Amniotic stem cell (primary cell): Measurements from ENCODE around the gene SLC16A13.
"Not testable (repeated sequence)": the region's sequence is repeated elsewhere in the genome, so short reads cannot be mapped to it uniquely, and the experiment has no call there.

ENCODE experiments used
- DNase-seq: peaks from one replicate; lab custom pipeline; 2025; lab: John Stamatoyannopoulos, UW

The SLC16A13 gene

GRCh38 chr17:7035591-7036368 is at the start of gene SLC16A13:
Gene SLC16A13, plus strand, starts transcription at chr17:7036015. Its CDS starts 368 bp downstream, at chr17:7036383.
- peak; percentile 67 for DNase-seq

DNA sequence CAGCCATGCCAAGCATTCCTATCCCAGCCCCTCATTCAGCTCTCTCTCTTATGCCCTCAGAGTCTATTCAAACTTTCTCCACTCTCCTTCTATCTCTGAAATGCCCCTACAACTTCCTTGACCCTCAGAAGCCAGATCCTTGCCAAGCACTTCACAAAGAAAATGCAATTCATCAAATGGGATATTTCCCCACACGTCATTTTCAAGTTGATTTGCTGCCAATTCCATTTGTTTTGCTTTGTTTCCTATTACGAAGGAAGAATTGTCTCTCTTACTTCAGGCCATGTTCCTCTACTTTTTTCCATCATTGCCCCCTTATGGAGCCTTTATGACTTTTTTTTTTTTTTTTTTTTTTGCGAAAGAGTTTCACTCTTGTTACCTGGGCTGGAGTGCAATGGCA is 49.1 kb upstream of the SLC16A13 start:
- no peak for DNase-seq

DNA sequence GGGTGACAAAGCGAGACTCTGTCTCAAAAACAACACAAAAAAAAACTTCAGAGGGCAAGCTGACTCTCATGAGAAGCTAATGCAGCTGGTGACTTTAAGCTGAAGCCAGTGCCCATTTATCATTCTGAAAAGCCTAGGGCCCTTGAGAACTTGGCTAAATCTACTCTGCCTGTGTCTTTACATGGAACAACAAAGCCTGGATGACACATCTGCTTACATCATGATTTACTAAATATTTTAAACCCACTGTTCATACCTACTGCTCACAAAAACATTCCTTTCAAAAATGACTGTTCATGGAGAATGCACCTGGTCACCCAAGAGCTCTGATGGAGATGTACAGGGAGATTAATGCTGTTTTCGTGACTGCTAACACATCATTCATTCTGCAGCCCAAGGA is 46.0 kb upstream of the SLC16A13 start:
- DNase-seq, result no peak

GRCh38 chr17:6993613-6994056 is 42.2 kb upstream of the SLC16A13 start:
- DNase-seq, result not testable (repeated sequence)

- no peak for DNase-seq
Measured at GRCh38 chr17:6994118-6994598, 41.7 kb upstream of the SLC16A13 start.

- peak; percentile 8 for DNase-seq
Measured at GRCh38 chr17:6994666-6995256, 41.1 kb upstream of the SLC16A13 start.

DNA sequence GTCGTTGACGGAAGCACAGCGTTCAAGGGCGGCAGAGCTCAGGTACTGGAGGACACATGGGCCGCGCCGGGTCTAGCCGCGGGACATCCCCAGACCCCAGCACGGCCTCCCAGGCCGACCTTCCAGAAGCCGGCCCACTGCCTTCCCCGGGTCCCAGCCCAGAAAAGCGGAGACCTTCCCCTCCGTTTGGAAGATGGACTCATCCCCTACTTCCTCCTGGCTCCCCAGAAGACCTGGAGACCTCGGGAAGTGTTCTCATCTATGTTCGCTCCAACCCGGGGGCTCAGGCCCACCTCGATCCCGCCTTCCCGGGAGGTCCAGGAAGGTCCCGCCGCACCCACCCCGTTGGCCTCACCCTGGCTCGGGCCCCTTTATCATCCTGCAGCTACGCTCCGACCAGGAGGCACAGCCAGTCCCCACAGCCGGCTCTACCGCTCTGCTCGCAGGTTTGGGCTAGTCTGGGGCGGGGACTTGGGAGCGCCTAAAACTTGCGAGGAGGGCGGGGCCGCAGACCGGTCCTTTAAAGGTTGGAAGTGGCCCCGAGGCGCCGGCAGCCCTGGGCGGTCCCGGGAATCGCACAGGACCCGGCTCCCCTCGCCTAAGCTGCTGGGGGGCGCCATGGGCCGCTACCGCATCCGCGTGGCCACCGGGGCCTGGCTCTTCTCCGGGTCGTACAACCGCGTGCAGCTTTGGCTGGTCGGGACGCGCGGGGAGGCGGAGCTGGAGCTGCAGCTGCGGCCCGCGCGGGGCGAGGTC is 40.1 kb upstream of the SLC16A13 start, which contains the start of gene ALOX12:
Gene ALOX12 (plus strand): TSS at position 550 of the 756 bp plus-strand sequence. CDS start 69 bp downstream, at position 619.
- DNase-seq, result no peak

- no peak for DNase-seq
Measured at GRCh38 chr17:6996256-6997011, 39.4 kb upstream of the SLC16A13 start.

DNA sequence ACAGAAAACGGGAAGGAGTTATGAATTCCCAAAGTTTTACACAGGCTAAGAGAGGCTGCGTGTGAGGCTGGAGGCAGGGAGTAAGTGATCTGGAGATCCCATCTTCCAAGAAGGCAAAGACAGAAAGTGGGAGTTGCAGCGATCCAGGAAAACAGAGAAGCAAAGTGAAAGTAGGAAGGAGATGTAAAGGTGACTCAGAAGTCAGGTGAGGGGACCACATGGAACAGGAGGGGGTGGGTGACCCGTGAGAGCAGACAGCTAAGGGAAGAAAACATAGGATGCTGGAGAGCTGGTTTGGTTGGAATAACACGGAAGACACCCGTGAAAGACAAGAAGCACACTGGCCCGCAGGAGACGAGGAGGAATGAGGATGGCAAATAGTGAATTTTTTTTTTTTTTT is 38.6 kb upstream of the SLC16A13 start:
- no peak for DNase-seq

DNA sequence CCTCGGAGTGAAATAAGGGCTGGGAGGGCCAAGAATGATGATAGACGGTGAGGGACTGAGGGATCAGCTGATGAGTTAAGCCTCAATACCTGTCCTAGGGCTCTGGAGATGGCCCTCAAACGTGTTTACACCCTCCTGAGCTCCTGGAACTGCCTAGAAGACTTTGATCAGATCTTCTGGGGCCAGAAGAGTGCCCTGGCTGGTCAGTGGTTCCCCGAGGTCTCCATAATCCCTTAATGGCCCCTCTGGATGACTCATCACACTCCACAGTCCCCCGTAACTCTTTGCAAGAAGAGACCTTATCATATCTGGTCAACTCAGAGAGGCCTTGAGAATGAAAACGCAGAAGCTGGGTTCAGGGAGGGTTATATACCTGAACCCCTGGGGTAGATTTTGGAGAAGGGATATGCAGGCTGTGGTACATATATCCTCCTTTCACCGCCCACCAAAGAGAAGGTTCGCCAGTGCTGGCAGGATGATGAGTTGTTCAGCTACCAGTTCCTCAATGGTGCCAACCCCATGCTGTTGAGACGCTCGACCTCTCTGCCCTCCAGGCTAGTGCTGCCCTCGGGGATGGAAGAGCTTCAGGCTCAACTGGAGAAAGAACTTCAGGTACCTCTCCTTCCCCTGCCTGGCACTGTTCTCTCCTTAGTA is 36.8 kb upstream of the SLC16A13 start:
- DNase-seq, result no peak

GRCh38 chr17:7001318-7001961 is 34.4 kb upstream of the SLC16A13 start:
- DNase-seq, result no peak

GRCh38 chr17:7002288-7003047 is 33.3 kb upstream of the SLC16A13 start:
- no peak for DNase-seq

DNA sequence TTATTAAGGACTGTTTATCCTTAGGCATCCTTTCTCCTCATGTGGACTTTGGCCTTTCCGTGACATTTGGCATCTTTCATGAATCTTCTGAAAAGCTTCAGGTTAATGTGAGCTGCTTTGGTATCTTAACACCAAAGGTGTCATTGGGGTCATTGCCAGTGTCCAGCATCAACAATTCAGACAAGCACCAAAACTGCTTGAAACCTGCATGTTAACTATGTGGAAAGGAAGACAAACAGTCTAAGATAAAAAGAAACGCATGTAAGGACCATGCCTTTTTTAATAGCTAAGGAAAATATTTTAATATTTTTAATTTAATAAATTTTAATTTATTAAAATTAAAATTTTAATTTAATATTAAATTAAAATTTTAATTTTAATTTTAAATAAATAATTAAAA is 32.1 kb upstream of the SLC16A13 start:
- DNase-seq, result no peak

DNA sequence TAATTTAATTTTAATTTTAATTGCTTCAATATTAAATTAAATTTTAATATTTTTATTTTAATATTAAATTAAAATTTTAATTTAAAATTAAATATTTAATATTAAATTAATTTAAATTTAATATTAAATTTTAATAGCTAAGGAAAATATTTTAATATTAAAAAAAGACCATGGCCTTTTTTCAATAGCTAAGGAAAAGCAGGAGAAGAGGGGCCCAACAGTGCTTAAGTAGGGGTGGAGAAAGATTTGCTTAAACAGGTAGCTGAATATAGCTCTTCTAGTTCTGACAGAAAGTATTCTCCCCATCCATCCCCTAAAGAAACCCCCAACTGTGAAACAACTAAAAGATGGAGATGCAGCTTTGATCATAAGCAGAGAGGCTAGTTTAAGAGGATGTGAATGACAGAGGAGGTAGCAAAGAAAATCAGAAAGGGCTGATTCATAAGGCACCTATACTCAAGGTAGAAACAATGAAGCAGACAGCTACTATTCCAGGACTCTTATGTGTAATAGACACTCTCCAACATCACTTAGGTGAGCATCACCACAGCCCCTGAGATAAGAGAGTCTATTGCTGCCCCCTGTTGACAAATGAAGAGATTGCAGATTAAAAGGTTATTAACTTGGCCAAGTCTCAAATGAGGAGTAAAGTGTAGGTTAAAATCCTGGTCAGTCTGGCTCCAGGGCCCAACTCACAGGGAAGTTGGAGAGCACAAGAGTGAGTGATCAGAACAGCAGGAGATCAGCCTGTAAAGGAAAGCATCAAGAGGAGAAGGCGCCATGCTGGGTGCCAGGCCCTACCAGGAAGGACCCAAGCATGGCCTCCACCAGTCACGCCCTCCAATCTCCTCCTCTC is 31.2 kb upstream of the SLC16A13 start:
- peak; percentile 20 for DNase-seq

DNA sequence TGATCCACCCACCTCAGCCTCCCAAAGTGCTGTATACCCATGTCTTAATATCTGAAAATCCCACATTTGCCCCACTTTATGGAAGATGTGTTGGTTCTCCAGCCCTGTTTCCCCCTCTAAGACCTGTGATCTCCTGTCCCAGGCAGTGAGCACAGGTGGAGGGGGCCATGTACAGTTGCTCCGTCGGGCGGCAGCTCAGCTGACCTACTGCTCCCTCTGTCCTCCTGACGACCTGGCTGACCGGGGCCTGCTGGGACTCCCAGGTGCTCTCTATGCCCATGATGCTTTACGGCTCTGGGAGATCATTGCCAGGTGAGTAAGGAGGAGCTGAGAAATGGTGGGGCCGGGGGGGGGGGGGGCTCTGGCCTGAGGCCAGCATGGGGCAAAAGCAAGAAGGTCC is 30.1 kb upstream of the SLC16A13 start:
- no peak for DNase-seq

- no peak for DNase-seq
Measured at GRCh38 chr17:7007143-7007542, 28.7 kb upstream of the SLC16A13 start.

GRCh38 chr17:7010523-7010922 is 25.3 kb upstream of the SLC16A13 start:
- no peak for DNase-seq

DNA sequence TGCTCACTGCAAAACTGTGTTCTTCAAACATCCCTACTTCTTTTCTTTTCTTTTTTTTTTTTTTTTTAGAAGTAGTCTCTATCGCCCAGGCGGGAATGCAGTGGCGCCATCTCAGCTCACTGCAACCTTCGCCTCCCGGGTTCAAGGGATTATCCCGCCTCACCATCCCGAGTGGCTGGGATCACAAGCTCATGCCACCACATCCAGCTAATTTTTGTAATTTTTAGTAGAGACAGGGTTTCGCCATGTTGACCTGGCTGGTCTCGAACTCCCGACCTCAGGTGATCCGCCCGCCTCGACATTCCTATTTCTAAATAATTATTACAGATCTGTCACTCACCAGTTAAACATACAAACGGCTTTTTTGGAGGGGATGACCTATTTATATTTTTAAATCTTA is 24.4 kb upstream of the SLC16A13 start:
- no peak for DNase-seq

GRCh38 chr17:7011942-7012254 is 23.9 kb upstream of the SLC16A13 start:
- DNase-seq, result no peak
